Kidney epithelial cell (primary cell): ENCODE measurements around the gene SCGB2B2. TPM values are rescaled to one million over a fixed set of nuclear protein-coding genes. Genes with fewer than 3 reads are reported as not detected.
"Not testable (repeated sequence)": the region's sequence is repeated elsewhere in the genome, so short reads cannot be mapped to it uniquely, and the experiment has no call there.

Source experiments
- DNase-seq: peaks from one replicate; pipeline ENCODE4 v3.0.0-alpha.2; 2010; ENCODE audit warnings: low read depth
- H3K27me3 ChIP-seq: 2 replicates; pipeline ENCODE4 v1.6.0; 2011; ENCODE audit warnings: low read length; ENCODE audit not compliant: control insufficient read depth, insufficient read depth
- H3K36me3 ChIP-seq: 2 replicates; pipeline ENCODE4 v1.5.1; 2011; ENCODE audit warnings: low read length; ENCODE audit not compliant: control insufficient read depth, insufficient read depth
- H3K4me3 ChIP-seq: 2 replicates; pipeline ENCODE4 v1.5.1; 2011; ENCODE audit warnings: low read depth, mild to moderate bottlenecking, control low read depth, low read length
- CTCF ChIP-seq: IDR thresholded peaks from 2 replicates; pipeline ENCODE4 v1.5.1; 2011; ENCODE audit warnings: mild to moderate bottlenecking, moderate library complexity, low read length, control low read depth, inconsistent platforms; ENCODE audit not compliant: insufficient read depth, poor library complexity, severe bottlenecking
- total RNA-seq: library from RNA; depleted of rRNA; stranded (reverse); fragments of >200 nt; gene quantifications from 2 replicates; pipeline ENCODE4 v1.2.3, GENCODE V29; 2015

SCGB2B2 gene
- total RNA-seq, 1 donor from 2014 or later: 0.38 TPM

- DNase-seq: no peak
- Histone ChIP-seq H3K36me3 (no peaks in the 10 kb centered on the region), H3K27me3 (no peaks in the 10 kb centered on the region), H3K4me3 (no peak overlapping the region)
- TF ChIP-seq CTCF: no peak
These were observed 10.4 kb upstream of the SCGB2B2 start for GRCh38 chr19:34687348-34687747.

DNA sequence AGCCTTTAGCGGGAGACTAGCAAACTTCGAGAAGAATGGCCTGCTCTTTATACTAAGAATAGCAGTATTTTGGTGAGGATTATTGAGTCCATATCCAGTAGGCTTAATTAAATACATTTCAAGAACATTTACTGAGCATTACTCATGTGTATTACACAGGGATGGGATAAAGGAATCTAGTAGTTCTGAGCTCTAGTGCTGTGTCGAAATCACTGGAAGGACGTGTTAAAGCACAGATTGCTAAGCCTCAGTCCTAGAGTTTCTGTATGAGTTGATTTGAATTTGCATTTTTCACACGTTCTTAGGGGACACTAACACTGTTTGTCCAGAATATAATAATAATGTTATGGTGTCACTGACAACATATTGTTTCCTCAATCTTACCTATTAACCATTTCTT lies 9.5 kb upstream of the SCGB2B2 start:
- DNase-seq: no peak
- Histone ChIP-seq H3K4me3 (no peak overlapping the region), H3K36me3 (no peaks in the 10 kb centered on the region), H3K27me3 (no peaks in the 10 kb centered on the region)
- no peak for TF ChIP-seq CTCF

DNA sequence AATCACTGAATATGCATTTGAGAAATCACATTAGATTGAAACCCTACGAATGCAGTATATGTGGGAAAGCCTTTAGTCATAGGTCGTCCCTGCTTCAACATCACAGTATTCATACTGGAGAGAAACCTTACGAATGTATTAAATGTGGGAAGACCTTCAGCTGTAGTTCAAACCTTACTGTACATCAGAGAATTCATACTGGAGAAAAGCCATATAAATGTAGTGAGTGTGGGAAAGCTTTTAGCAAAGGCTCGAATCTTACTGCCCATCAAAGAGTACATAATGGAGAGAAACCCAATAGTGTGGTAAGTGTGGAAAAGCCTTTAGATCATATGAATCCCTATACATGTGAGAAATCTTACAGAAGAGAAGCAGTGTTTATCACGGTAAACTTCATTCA lies 8.3 kb upstream of the SCGB2B2 start:
- not testable (repeated sequence) for DNase-seq, H3K4me3 ChIP-seq, H3K36me3 ChIP-seq, H3K27me3 ChIP-seq

DNA sequence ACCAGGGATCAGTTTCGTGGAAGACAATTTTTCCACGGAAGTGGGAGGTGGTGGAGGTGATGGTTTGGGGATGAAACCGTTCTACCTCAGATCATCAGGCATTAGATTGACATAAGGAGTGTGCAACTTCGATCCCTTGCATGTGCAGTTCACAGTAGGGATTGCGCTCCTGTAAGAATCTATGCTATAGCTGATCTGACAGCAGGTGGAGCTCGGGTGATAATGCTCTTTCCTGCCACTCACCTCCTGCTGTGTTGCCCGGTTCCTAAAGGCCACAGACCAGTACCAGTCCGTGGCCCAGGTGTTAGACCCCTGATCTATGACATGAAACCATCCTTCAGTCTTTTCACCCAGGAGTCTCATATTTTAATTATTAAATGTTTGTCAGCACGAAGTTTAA lies 4.5 kb upstream of the SCGB2B2 start:
- no peak overlapping the region for H3K4me3 ChIP-seq
- H3K36me3 ChIP-seq: no peaks in the 10 kb centered on the region
- no peaks in the 10 kb centered on the region for H3K27me3 ChIP-seq
- DNase-seq: no peak
- TF ChIP-seq CTCF: no peak

DNA sequence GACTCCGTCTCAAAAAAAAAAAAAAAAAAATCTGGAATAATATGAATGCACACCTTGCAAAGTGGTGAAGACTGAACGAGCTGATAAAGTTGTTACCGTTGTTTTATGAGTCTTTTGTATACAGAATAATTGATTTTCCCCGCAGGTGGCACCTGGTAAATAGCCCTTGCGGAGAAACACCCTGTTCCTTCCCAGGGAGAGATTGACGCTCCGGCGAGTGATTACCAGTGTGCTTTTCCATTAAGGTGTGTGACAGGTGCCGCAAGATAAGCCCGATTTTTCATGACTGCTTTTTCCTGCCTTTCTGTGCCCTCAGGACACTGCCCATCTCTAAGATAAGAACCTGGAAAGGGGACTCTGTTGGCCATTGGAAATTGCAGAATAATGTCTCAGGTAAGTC lies 1.5 kb upstream of the SCGB2B2 start:
- peak overlapping the region; percentile 86 for H3K4me3 ChIP-seq
- DNase-seq: no peak
- H3K27me3 ChIP-seq: no peaks in the 10 kb centered on the region
- TF ChIP-seq CTCF: no peak
- no peaks in the 10 kb centered on the region for H3K36me3 ChIP-seq

DNA sequence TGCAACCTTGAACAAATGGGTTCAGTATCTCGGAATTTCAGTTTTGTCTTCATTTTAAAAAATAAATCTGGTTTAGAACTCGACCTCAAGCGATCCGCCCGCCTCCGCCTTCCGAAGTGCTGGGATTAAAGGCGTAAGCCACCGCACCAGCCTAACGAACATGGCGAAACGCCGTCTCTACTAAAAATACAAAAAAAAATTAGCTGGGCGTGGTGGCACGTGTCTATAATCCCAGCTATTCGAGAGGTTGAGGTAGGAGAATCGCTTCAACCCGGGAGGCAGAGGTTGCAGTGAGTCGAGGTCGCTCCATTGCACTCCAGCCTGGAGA lies 1.1 kb upstream of the SCGB2B2 start:
- no peaks in the 10 kb centered on the region for H3K36me3 ChIP-seq

More for the DNA sequence above, 1.1 kb upstream of the SCGB2B2 start:
- no peak for TF ChIP-seq CTCF
- DNase-seq: no peak
- H3K27me3 ChIP-seq: no peaks in the 10 kb centered on the region
- peak overlapping the region; percentile 86 for H3K4me3 ChIP-seq
